GM23338 (cell line): Measurements from ENCODE around the gene CBFA2T2. TPM values are rescaled to one million over a fixed set of nuclear protein-coding genes. Genes with fewer than 3 reads are reported as not detected.

Experiments used
- ATAC-seq: fragments of 200-7000 bp; cut with Tn5 transposase; 3 replicates; pipeline ENCODE4 v1.9.1; 2020
- DNase-seq: peaks from one replicate; pipeline ENCODE4 v3.0.0-alpha.2; 2015; ENCODE audit warnings: low spot score
- H2AFZ ChIP-seq: fragments of 200-600 bp; sonication (generic); 2 replicates; pipeline ENCODE4 v1.8.0; 2016; ENCODE audit warnings: antibody characterized with exemption, mild to moderate bottlenecking, moderate library complexity
- H3F3A ChIP-seq: fragments of 200-600 bp; sonication (generic); replicated peaks from 2 replicates; pipeline ENCODE4 v1.8.0; 2017; ENCODE audit warnings: antibody characterized with exemption, mixed run types, low read depth
- H3K27ac ChIP-seq: fragments of 200-600 bp; sonication (generic); 2 replicates; pipeline ENCODE4 v1.6.1; 2016; ENCODE audit warnings: low read depth
- H3K27me3 ChIP-seq: fragments of 200-600 bp; sonication (generic); 2 replicates; pipeline ENCODE4 v1.8.0; 2016; ENCODE audit warnings: mild to moderate bottlenecking, mixed run types, moderate library complexity; ENCODE audit not compliant: insufficient read depth
- H3K36me3 ChIP-seq: fragments of 200-600 bp; sonication (generic); 2 replicates; pipeline ENCODE4 v1.8.0; 2016; ENCODE audit warnings: mild to moderate bottlenecking; ENCODE audit not compliant: insufficient read depth
- H3K4me1 ChIP-seq: fragments of 200-600 bp; sonication (generic); 2 replicates; pipeline ENCODE4 v1.8.0; 2016; ENCODE audit warnings: mild to moderate bottlenecking, moderate library complexity; ENCODE audit not compliant: insufficient read depth
- H3K4me2 ChIP-seq: fragments of 200-600 bp; sonication (generic); 2 replicates; pipeline ENCODE4 v1.7.1; 2017; ENCODE audit warnings: mixed run types
- H3K4me3 ChIP-seq: fragments of 200-600 bp; sonication (generic); 2 replicates; pipeline ENCODE4 v1.6.1; 2016; ENCODE audit warnings: mixed run types
- H3K79me2 ChIP-seq: fragments of 200-600 bp; sonication (generic); replicated peaks from 2 replicates; pipeline ENCODE4 v1.8.0; 2017; ENCODE audit warnings: mild to moderate bottlenecking; ENCODE audit not compliant: insufficient read depth
- H3K9me2 ChIP-seq: fragments of 200-600 bp; sonication (generic); 2 replicates; pipeline ENCODE4 v1.8.0; 2017; ENCODE audit not compliant: insufficient read depth
- H4K20me1 ChIP-seq: fragments of 200-600 bp; sonication (generic); replicated peaks from 2 replicates; pipeline ENCODE4 v1.8.0; 2017; ENCODE audit warnings: mild to moderate bottlenecking; ENCODE audit not compliant: insufficient read depth
- H3K27ac Mint-ChIP-seq: 2 replicates; pipeline ENCODE4 v1.8.0; 2020; ENCODE audit warnings: inconsistent platforms, mild to moderate bottlenecking, moderate library complexity, mixed read lengths
- H3K27me3 Mint-ChIP-seq: 3 replicates; pipeline ENCODE4 v1.8.0; 2022; ENCODE audit warnings: low read depth, mild to moderate bottlenecking, moderate library complexity, mixed read lengths, inconsistent platforms; ENCODE audit not compliant: insufficient read depth, poor library complexity
- H3K36me3 Mint-ChIP-seq: 3 replicates; pipeline ENCODE4 v1.8.0; 2021; ENCODE audit warnings: low read depth, mild to moderate bottlenecking, inconsistent platforms, moderate library complexity, mixed read lengths
- H3K4me1 Mint-ChIP-seq: 3 replicates; pipeline ENCODE4 v1.8.0; 2020; ENCODE audit warnings: mild to moderate bottlenecking, inconsistent platforms, mixed read lengths
- H3K4me3 Mint-ChIP-seq: 3 replicates; pipeline ENCODE4 v1.8.0; 2021; ENCODE audit warnings: moderate library complexity, mild to moderate bottlenecking, inconsistent platforms, mixed read lengths
- H3K9me3 Mint-ChIP-seq: 3 replicates; pipeline ENCODE4 v1.8.0; 2020; ENCODE audit warnings: moderate library complexity, mild to moderate bottlenecking, inconsistent platforms, mixed read lengths
- EZH2phosphoT487 ChIP-seq: fragments of 200-600 bp; sonication (generic); IDR thresholded peaks from one replicate; pipeline ENCODE4 v1.8.1; 2018; ENCODE audit warnings: antibody characterized with exemption; ENCODE audit not compliant: unreplicated experiment
- NANOG ChIP-seq: IDR thresholded peaks from 2 replicates; pipeline ENCODE4 v1.6.1; 2016; ENCODE audit warnings: antibody characterized with exemption, borderline replicate concordance
- POLR2AphosphoS5 ChIP-seq: IDR thresholded peaks from 2 replicates; pipeline ENCODE4 v1.6.1; 2016; ENCODE audit warnings: antibody characterized with exemption, low read depth
- STAT1 ChIP-seq: IDR thresholded peaks from one replicate; pipeline ENCODE4 v1.6.1; 2016; ENCODE audit warnings: antibody characterized with exemption; ENCODE audit not compliant: unreplicated experiment
- ZNF331 ChIP-seq: fragments of 250-450 bp; sonication (Bioruptor Pico); IDR thresholded peaks from 2 replicates; pipeline ENCODE4 v1.5.0; 2020; ENCODE audit warnings: low read depth, mild to moderate bottlenecking, moderate library complexity
- polyA plus RNA-seq: library from polyadenylated mRNA; unstranded; fragments of >200 nt; fragmentation: Nextera tagmentation; extraction: Ambion mirVana; gene quantifications from 2 replicates; pipeline ENCODE4 v1.2.1, GENCODE V29; 2016
- total RNA-seq: library from RNA; depleted of rRNA; stranded (reverse); fragments of >200 nt; shearing (Covaris generic); gene quantifications from 2 replicates; pipeline ENCODE4 v1.2.3, GENCODE V29; 2014
- TF ChIP-seq, protein P1 (sequence below): fragments of 250-450 bp; sonication (Bioruptor Pico); IDR thresholded peaks from 2 replicates; pipeline ENCODE4 v1.5.0; 2020; ENCODE audit warnings: mild to moderate bottlenecking, moderate library complexity
- TF ChIP-seq, protein P2 (sequence below), 2 experiments: fragments of 200-600 bp in 1 of 2; sonication (generic) in 1 of 2; conservative IDR thresholded peaks; 2 replicates each; pipeline versions ENCODE4 v1.5.1 to v1.6.1; 2016 to 2017; ENCODE audit warnings: antibody characterized with exemption in 2 of 2, low read depth in 2 of 2, mild to moderate bottlenecking in 2 of 2, moderate library complexity in 1 of 2

The CBFA2T2 gene
- total and polyA plus RNA-seq, 2 experiments from 2014 or later, result 12.7 to 15.8 TPM

DNA sequence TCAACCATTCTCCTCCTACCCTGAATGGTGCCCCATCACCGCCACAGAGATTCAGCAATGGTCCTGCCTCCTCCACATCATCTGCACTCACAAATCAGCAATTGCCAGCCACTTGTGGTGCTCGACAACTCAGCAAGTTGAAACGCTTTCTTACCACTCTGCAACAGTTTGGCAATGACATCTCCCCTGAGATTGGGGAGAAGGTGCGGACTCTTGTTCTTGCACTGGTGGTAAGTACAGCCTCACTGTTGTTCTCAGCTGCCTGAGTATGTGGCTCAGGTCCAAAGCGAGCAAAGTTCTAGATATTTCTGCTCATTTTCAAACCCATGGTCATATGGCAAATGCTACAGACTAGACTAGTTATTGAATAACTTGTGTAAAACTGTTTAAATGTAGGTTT is 121.2 kb downstream of the CBFA2T2 start (continued):
- TF ChIP-seq, protein P1, sequence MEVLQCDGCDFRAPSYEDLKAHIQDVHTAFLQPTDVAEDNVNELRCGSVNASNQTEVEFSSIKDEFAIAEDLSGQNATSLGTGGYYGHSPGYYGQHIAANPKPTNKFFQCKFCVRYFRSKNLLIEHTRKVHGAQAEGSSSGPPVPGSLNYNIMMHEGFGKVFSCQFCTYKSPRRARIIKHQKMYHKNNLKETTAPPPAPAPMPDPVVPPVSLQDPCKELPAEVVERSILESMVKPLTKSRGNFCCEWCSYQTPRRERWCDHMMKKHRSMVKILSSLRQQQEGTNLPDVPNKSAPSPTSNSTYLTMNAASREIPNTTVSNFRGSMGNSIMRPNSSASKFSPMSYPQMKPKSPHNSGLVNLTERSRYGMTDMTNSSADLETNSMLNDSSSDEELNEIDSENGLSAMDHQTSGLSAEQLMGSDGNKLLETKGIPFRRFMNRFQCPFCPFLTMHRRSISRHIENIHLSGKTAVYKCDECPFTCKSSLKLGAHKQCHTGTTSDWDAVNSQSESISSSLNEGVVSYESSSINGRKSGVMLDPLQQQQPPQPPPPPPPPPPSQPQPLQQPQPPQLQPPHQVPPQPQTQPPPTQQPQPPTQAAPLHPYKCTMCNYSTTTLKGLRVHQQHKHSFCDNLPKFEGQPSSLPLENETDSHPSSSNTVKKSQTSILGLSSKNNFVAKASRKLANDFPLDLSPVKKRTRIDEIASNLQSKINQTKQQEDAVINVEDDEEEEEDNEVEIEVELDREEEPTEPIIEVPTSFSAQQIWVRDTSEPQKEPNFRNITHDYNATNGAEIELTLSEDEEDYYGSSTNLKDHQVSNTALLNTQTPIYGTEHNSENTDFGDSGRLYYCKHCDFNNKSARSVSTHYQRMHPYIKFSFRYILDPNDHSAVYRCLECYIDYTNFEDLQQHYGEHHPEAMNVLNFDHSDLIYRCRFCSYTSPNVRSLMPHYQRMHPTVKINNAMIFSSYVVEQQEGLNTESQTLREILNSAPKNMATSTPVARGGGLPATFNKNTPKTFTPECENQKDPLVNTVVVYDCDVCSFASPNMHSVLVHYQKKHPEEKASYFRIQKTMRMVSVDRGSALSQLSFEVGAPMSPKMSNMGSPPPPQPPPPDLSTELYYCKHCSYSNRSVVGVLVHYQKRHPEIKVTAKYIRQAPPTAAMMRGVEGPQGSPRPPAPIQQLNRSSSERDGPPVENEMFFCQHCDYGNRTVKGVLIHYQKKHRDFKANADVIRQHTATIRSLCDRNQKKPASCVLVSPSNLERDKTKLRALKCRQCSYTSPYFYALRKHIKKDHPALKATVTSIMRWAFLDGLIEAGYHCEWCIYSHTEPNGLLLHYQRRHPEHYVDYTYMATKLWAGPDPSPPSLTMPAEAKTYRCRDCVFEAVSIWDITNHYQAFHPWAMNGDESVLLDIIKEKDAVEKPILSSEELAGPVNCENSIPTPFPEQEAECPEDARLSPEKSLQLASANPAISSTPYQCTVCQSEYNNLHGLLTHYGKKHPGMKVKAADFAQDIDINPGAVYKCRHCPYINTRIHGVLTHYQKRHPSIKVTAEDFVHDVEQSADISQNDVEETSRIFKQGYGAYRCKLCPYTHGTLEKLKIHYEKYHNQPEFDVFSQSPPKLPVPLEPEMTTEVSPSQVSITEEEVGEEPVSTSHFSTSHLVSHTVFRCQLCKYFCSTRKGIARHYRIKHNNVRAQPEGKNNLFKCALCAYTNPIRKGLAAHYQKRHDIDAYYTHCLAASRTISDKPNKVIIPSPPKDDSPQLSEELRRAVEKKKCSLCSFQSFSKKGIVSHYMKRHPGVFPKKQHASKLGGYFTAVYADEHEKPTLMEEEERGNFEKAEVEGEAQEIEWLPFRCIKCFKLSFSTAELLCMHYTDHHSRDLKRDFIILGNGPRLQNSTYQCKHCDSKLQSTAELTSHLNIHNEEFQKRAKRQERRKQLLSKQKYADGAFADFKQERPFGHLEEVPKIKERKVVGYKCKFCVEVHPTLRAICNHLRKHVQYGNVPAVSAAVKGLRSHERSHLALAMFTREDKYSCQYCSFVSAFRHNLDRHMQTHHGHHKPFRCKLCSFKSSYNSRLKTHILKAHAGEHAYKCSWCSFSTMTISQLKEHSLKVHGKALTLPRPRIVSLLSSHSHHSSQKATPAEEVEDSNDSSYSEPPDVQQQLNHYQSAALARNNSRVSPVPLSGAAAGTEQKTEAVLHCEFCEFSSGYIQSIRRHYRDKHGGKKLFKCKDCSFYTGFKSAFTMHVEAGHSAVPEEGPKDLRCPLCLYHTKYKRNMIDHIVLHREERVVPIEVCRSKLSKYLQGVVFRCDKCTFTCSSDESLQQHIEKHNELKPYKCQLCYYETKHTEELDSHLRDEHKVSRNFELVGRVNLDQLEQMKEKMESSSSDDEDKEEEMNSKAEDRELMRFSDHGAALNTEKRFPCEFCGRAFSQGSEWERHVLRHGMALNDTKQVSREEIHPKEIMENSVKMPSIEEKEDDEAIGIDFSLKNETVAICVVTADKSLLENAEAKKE (CRISPR knock-in tag), result no peak

DNA sequence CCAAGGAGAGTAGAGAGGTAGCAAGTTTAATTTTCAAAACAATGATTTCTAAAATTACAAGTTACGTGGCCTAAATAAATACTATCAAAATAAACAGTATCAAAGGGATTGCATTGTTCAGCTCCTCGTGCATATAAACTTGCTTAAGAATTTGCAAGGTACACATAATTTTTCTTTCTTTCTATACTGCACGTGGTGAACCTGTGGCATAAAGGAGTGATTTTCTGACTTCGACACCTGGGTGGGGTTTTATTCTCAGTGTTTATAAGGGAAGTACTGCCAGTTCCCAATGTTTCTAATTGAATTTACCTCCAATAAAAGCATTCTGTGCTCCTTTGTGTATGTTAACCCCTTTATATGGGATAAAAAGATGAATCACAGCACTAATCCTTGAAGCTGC is 122.1 kb downstream of the CBFA2T2 start:
- Mint-ChIP-seq H3K27me3 (peaks cover 1% of the 10 kb centered on the region), H3K27ac (no peak overlapping the region), H3K4me1 (no peaks in the 10 kb centered on the region), H3K36me3 (no peaks in the 10 kb centered on the region; the same call in 2 of the 3 replicates), H3K9me3 (no peaks in the 10 kb centered on the region), H3K4me3 (no peak overlapping the region)
- Histone ChIP-seq H3K4me1 (no peaks in the 10 kb centered on the region), H3K4me2 (no peak overlapping the region), H3K27ac (no peak overlapping the region), H3K4me3 (no peak overlapping the region), H3K79me2 (no peaks in the 10 kb centered on the region), H3K9me2 (no peaks in the 10 kb centered on the region), H3F3A (no peaks in the 10 kb centered on the region), H3K36me3 (no peaks in the 10 kb centered on the region; the same call in none of the 2 replicates), H3K27me3 (no peaks in the 10 kb centered on the region), H2AFZ (no peak overlapping the region), H4K20me1 (peaks cover 3% of the 10 kb centered on the region; the same call in 1 of the 2 replicates)
- DNase-seq (no peak), ATAC-seq (no peak)
- TF ChIP-seq POLR2AphosphoS5 (no peak), STAT1 (no peak), ZNF331 (CRISPR knock-in tag) (no peak), EZH2phosphoT487 (no peak), NANOG (no peak)
- TF ChIP-seq, protein P1 (CRISPR knock-in tag), result no peak
- TF ChIP-seq, protein P2, sequence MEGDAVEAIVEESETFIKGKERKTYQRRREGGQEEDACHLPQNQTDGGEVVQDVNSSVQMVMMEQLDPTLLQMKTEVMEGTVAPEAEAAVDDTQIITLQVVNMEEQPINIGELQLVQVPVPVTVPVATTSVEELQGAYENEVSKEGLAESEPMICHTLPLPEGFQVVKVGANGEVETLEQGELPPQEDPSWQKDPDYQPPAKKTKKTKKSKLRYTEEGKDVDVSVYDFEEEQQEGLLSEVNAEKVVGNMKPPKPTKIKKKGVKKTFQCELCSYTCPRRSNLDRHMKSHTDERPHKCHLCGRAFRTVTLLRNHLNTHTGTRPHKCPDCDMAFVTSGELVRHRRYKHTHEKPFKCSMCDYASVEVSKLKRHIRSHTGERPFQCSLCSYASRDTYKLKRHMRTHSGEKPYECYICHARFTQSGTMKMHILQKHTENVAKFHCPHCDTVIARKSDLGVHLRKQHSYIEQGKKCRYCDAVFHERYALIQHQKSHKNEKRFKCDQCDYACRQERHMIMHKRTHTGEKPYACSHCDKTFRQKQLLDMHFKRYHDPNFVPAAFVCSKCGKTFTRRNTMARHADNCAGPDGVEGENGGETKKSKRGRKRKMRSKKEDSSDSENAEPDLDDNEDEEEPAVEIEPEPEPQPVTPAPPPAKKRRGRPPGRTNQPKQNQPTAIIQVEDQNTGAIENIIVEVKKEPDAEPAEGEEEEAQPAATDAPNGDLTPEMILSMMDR (conservative IDR thresholded peaks at IDR 0.05; ENCODE audit: low read depth in 2 of 2), result no peak
